AG04450 (cell line): ENCODE measurements around the gene THTPA. TPM values are rescaled to one million over a fixed set of nuclear protein-coding genes. Genes with fewer than 3 reads are reported as not detected.
A peak's percentile ranks its signal among the peaks of the same experiment; 100 is the strongest.

ENCODE experiments used
- CTCF ChIA-PET: fragments of 300-600, 350-600 bp; formaldehyde crosslinking; extraction: SDS; loops from one replicate; lab custom pipeline; 2022; ENCODE audit warnings: antibody characterized with exemption, inconsistent platforms; lab: Charles Lee
- POLR2A ChIA-PET: fragments of 350-600 bp; formaldehyde crosslinking; extraction: SDS; loops from one replicate; lab custom pipeline; 2021; ENCODE audit warnings: antibody characterized with exemption, inconsistent platforms; lab: Yijun Ruan, JAX
- DNase-seq: peaks from one replicate; pipeline ENCODE4 v3.0.0-alpha.2; 2011; ENCODE audit warnings: low read depth, low spot score
- H3K27ac ChIP-seq: one replicate; pipeline ENCODE4 v1.5.1; 2012; ENCODE audit warnings: low read depth, low read length, control low read depth
- H3K27me3 ChIP-seq: one replicate; pipeline ENCODE4 v1.6.0; 2012; ENCODE audit warnings: low read length; ENCODE audit not compliant: control insufficient read depth, insufficient read depth
- H3K4me3 ChIP-seq: 2 replicates; pipeline ENCODE4 v1.5.1; 2011; ENCODE audit warnings: mild to moderate bottlenecking, low read depth, low read length, control low read depth
- H3K9me3 ChIP-seq: 2 replicates; pipeline ENCODE4 v1.5.1; 2012; ENCODE audit warnings: low read length; ENCODE audit not compliant: control insufficient read depth, insufficient read depth
- polyA minus RNA-seq: library from RNA; depleted of rRNA, polyadenylated mRNA; stranded (reverse); fragments of >200 nt; gene quantifications from 2 replicates; pipeline ENCODE4 v1.2.3, GENCODE V29; 2011; rRNA and poly(A)+ RNA removed
- polyA plus RNA-seq: library from polyadenylated mRNA; depleted of rRNA; stranded (reverse); fragments of >200 nt; gene quantifications from 2 replicates; pipeline ENCODE4 v1.2.3, GENCODE V29; 2011; rRNA removed
- TF ChIP-seq, protein P1 (sequence below): IDR thresholded peaks from 2 replicates; pipeline ENCODE4 v1.5.1; 2011; ENCODE audit warnings: low read depth, low read length, control low read depth, inconsistent platforms

THTPA gene
- polyA plus RNA-seq (4.9 and 9.3 TPM in 2 replicates), polyA minus RNA-seq (6.6 and 10.8 TPM in 2 replicates)

DNA sequence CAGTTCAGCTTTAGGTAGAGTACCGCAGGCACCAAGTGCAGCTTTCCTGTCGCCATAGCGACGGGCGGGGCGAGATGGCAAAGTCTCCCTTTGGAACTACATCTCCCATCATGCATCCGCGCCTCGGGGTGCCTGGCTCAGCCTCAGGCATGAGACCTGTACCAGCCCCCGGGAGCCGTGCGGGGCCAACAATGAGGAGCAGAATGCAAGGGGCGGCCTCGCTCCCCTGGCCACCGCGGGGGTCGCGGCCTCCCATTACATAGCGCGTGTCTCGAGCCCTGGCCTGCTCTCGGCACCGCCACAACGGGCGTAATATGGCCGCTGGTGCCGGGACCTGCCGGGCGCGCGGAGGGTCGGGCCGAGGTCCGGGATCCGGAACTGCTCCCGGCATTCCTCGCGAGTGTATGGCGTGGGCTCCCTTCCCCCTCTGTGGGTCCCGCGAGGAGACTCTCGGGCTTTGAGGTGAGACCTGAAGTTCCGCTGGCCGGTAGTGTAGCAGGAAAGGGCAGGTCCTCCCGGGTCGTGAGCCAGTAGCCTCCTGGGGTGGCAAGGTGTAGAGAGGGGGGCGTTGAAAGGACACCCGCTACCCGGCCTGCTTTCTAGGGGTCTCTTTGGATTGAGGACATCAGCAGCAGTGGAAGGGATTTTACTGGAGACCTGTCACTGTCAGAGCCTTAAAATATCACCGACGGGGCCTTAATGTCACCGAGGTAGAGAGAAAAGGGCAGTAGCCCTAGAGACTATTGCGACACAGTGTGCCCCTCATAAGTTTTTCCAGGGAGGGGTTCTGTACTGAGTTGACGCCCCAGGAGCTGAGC, at the start of gene THTPA:
Gene THTPA, plus strand, starts transcription at position 390 of the 818 bp plus-strand sequence. CDS start 487 bp downstream, outside the sequence.
- peak within 1 kb of the TSS; percentile 73 for H3K27ac ChIP-seq
- H3K4me3 ChIP-seq, result peak within 1 kb of the TSS; percentile 90
- H3K27me3 ChIP-seq, result no peaks in the 10 kb centered on the region
- TF ChIP-seq, protein P1, sequence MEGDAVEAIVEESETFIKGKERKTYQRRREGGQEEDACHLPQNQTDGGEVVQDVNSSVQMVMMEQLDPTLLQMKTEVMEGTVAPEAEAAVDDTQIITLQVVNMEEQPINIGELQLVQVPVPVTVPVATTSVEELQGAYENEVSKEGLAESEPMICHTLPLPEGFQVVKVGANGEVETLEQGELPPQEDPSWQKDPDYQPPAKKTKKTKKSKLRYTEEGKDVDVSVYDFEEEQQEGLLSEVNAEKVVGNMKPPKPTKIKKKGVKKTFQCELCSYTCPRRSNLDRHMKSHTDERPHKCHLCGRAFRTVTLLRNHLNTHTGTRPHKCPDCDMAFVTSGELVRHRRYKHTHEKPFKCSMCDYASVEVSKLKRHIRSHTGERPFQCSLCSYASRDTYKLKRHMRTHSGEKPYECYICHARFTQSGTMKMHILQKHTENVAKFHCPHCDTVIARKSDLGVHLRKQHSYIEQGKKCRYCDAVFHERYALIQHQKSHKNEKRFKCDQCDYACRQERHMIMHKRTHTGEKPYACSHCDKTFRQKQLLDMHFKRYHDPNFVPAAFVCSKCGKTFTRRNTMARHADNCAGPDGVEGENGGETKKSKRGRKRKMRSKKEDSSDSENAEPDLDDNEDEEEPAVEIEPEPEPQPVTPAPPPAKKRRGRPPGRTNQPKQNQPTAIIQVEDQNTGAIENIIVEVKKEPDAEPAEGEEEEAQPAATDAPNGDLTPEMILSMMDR, result no peak
- H3K9me3 ChIP-seq, result no peaks in the 10 kb centered on the region
- peak; percentile 59 for DNase-seq
- CTCF ChIA-PET, result interaction anchor here (2.5 to 8.1 kb wide), 2 partner anchors 78 kb away, joined by 15 to 330 read pairs; no protein-coding TSS in a partner anchor
- POLR2A ChIA-PET, result interaction anchor here (0.5 to 1.0 kb wide), 7 partner anchors 14 to 234 kb away, joined by 3 to 6 read pairs (median 3); no protein-coding TSS in a partner anchor

GRCh38 chr14:23512156-23512555, 43.9 kb upstream of the THTPA start:
- Histone ChIP-seq H3K9me3 (no peaks in the 10 kb centered on the region), H3K4me3 (peak overlapping the region; percentile 21), H3K27me3 (no peaks in the 10 kb centered on the region), H3K27ac (no peak overlapping the region)
- POLR2A ChIA-PET, result no interaction called here
- TF ChIP-seq, protein P1, result no peak
- CTCF ChIA-PET, result interaction anchor here (0.6 to 0.8 kb wide), 2 partner anchors 26 to 33 kb away, joined by 3 to 5 read pairs; no protein-coding TSS in a partner anchor
- DNase-seq, result no peak

- Histone ChIP-seq H3K27ac (no peak overlapping the region), H3K27me3 (no peaks in the 10 kb centered on the region), H3K4me3 (no peak overlapping the region), H3K9me3 (no peaks in the 10 kb centered on the region)
- ChIA-PET POLR2A (no interaction called here), CTCF (interaction anchor here (0.6 to 0.8 kb wide), 2 partner anchors 35 to 46 kb away, joined by 3 to 5 read pairs; no protein-coding TSS in a partner anchor)
- TF ChIP-seq, protein P1, result no peak
- no peak for DNase-seq
These were observed 42.9 kb upstream of the THTPA start for GRCh38 chr14:23513005-23513817.

GRCh38 chr14:23513818-23514643, 42.0 kb upstream of the THTPA start:
- TF ChIP-seq, protein P1, result no peak
- POLR2A ChIA-PET, result no interaction called here
- no peak for DNase-seq
- Histone ChIP-seq H3K4me3 (no peak overlapping the region), H3K27ac (no peak overlapping the region), H3K9me3 (no peaks in the 10 kb centered on the region), H3K27me3 (no peaks in the 10 kb centered on the region)
- CTCF ChIA-PET, result no interaction called here
